Measurements from ENCODE around the gene IL3.

Gene IL3

DNA sequence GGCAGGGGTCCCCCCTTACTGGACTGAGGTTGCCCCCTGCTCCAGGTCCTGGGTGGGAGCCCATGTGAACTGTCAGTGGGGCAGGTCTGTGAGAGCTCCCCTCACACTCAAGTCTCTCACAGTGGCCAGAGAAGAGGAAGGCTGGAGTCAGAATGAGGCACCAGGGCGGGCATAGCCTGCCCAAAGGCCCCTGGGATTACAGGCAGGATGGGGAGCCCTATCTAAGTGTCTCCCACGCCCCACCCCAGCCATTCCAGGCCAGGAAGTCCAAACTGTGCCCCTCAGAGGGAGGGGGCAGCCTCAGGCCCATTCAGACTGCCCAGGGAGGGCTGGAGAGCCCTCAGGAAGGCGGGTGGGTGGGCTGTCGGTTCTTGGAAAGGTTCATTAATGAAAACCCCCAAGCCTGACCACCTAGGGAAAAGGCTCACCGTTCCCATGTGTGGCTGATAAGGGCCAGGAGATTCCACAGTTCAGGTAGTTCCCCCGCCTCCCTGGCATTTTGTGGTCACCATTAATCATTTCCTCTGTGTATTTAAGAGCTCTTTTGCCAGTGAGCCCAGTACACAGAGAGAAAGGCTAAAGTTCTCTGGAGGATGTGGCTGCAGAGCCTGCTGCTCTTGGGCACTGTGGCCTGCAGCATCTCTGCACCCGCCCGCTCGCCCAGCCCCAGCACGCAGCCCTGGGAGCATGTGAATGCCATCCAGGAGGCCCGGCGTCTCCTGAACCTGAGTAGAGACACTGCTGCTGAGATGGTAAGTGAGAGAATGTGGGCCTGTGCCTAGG lies 13.0 kb downstream of the IL3 start, which contains the start of gene CSF2:
Gene CSF2, plus strand, starts transcription at position 559 of the 783 bp plus-strand sequence. Its CDS starts 35 bp downstream, at position 594.
- FAIRE-seq: no peak

DNA sequence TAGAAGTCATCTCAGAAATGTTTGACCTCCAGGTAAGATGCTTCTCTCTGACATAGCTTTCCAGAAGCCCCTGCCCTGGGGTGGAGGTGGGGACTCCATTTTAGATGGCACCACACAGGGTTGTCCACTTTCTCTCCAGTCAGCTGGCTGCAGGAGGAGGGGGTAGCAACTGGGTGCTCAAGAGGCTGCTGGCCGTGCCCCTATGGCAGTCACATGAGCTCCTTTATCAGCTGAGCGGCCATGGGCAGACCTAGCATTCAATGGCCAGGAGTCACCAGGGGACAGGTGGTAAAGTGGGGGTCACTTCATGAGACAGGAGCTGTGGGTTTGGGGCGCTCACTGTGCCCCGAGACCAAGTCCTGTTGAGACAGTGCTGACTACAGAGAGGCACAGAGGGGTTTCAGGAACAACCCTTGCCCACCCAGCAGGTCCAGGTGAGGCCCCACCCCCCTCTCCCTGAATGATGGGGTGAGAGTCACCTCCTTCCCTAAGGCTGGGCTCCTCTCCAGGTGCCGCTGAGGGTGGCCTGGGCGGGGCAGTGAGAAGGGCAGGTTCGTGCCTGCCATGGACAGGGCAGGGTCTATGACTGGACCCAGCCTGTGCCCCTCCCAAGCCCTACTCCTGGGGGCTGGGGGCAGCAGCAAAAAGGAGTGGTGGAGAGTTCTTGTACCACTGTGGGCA lies 13.8 kb downstream of the IL3 start:
- no peak for FAIRE-seq

DNA sequence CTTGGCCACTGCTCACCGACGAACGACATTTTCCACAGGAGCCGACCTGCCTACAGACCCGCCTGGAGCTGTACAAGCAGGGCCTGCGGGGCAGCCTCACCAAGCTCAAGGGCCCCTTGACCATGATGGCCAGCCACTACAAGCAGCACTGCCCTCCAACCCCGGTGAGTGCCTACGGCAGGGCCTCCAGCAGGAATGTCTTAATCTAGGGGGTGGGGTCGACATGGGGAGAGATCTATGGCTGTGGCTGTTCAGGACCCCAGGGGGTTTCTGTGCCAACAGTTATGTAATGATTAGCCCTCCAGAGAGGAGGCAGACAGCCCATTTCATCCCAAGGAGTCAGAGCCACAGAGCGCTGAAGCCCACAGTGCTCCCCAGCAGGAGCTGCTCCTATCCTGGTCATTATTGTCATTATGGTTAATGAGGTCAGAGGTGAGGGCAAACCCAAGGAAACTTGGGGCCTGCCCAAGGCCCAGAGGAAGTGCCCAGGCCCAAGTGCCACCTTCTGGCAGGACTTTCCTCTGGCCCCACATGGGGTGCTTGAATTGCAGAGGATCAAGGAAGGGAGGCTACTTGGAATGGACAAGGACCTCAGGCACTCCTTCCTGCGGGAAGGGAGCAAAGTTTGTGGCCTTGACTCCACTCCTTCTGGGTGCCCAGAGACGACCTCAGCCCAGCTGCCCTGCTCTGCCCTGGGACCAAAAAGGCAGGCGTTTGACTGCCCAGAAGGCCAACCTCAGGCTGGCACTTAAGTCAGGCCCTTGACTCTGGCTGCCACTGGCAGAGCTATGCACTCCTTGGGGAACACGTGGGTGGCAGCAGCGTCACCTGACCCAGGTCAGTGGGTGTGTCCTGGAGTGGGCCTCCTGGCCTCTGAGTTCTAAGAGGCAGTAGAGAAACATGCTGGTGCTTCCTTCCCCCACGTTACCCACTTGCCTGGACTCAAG lies 14.6 kb downstream of the IL3 start:
- FAIRE-seq: no peak

DNA sequence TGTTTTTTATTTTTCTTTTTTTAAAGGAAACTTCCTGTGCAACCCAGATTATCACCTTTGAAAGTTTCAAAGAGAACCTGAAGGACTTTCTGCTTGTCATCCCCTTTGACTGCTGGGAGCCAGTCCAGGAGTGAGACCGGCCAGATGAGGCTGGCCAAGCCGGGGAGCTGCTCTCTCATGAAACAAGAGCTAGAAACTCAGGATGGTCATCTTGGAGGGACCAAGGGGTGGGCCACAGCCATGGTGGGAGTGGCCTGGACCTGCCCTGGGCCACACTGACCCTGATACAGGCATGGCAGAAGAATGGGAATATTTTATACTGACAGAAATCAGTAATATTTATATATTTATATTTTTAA lies 15.2 kb downstream of the IL3 start:
- no peak for FAIRE-seq

DNA sequence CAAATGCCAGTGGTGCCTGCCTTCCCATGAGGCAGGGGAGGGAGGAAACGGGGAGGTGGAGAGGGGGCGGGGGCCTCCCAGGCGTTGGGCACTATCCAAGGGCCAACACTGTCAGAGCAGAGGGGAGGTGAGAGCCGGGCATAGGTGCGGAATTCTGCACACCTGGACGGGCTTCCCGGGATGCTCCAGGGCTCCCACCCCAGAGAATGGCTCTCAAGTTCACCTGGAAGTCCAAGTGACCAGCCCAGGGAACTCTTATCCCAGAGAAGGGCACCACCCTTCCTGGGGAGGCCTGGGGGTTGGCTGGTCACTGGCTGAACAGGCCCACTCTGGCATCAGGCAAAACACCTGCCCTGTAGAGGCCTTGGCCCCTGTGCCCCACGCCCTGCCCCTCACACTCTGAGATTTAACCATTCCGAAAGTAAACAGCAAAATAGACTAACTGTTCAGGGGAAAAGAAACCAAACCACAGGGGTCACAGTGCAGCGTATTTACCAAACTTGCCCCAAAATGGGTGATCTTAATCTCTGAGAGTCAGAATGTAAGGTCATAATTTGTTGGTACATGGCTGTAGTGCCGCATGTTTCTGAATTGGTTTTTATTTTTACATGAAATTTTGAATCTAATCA lies 15.9 kb downstream of the IL3 start:
- FAIRE-seq: no peak

DNA sequence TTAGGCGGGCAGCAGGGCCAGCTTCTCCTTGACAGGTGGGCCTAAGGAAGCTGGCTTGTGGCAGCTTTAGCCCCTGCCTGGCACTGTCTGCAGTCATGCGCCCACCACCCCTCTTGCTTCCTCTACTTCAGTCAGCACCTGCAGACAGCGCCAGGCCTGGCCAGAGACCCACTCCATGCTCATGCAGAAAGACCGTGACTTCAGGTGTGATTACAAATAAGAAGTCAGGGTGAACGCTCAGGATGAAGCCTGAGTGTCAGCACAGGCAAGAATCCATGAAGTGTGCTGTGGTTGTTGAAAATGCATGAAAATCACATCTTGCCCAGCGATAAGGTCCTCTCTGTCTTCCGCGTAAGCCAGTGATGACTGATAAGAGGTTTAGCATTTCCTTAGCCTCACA lies 16.5 kb downstream of the IL3 start:
- no peak for FAIRE-seq

DNA sequence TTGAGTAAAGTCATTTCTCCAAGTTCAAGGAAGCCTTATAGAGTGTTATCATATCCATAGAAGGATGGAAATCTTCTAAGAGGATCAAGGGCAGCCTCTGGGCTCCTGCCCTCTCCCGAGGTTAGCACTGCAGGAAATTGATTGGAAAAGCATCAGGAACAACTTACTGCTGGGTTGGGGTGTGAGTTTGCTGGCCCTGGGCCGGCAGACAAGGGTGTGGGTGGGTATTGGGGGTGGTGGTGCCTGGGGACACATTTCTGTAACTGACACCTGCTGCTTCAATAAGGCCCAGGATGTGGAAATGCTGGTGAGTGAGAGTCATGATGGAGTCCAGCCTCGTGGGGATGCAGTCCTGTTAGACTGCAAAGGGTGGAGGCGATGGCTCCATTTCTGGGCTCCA lies 18.6 kb downstream of the IL3 start:
- no peak for FAIRE-seq

GRCh38 chr5:132079619-132080018 lies 19.2 kb downstream of the IL3 start:
- FAIRE-seq: no peak

DNA sequence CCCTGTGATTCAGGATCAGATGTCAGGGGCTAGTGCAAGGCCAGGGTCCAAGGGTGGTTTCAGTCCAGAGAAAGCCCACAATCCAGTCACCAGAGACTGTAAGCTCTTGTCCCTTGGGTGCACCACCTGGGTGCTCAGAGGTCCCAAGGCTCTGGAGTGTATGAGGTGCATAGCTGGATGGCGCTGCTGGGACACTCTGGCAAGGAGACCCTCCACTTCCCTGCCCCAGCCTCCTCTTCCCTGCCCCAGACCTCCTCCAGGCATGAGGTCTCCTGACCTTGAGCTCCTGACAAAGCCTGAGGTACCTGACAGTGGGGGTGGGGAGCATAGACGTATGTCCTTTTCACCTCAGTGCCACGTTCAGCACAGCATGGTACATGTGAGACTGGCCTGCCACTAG lies 20.1 kb downstream of the IL3 start:
- no peak for FAIRE-seq

GRCh38 chr5:132081458-132081857 lies 21.0 kb downstream of the IL3 start:
- no peak for FAIRE-seq

GRCh38 chr5:132082329-132083023 lies 22.0 kb downstream of the IL3 start:
- no peak for FAIRE-seq

- FAIRE-seq: no peak
Observed at GRCh38 chr5:132083071-132083678, 22.7 kb downstream of the IL3 start.

DNA sequence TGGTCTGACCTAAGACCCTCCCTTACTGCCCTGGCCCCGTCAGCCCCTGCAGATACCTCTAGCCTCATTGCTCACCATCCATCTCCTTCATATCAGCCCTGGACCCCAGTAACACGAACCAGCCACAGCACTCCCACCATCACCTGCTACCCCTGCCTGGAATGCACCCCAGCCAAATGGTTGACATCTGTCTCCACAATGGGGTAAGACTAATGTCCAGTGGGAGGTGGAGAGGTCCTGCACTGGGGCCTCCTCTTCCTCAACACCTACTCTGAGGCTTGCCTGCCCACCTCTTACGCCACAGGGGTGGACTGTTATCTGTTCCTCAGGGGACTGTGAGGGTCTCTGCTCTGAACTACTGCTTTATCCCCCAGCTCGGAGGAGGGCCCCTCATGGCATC lies 25.2 kb downstream of the IL3 start:
- no peak for FAIRE-seq

DNA sequence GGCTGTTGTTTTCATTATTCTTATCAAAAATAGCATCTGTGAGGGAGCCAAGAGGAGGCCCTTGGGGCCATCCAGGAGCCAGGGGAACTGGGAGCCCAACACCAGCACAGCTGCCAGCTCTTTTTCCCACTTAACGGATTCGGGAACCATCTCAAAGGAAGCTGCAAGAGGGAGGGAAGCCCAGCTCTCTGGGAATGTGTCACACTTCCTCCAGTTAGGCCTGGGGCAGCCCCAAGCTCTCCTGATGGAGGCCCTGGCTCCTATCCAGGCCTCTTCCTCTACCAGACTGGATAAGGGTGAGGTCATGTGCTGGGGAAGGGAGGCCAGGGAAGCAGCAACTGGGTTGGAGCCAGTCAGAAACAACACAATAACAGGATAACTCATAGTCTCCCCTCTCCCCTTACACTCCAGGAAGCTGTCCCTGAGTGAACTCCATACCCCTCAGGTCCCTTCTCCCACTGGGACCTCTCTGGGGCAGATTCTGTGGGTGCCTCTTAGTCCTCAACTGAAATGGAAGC lies 25.9 kb downstream of the IL3 start:
- no peak for FAIRE-seq

- no peak for FAIRE-seq
Observed at GRCh38 chr5:132087176-132087575, 26.7 kb downstream of the IL3 start.

DNA sequence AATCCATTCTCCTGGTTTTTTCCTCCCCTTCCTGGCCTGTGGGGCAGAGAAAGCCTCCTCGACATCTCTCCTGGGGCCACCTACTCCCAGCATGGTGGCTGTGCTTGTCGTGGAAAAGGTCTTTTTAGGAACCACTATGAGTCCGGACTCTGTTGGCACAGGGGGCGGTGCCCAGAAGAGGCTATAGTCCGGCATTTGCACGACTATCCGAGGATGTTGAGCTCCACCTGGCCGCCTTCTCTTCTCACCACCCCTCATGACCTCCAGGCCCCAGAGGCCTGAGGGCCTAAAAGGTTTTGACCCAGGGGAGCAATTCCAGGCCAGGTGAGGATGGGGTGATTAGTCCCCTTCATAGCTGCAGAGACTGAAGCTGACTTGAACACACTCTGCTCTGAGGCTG lies 27.2 kb downstream of the IL3 start:
- no peak for FAIRE-seq

DNA sequence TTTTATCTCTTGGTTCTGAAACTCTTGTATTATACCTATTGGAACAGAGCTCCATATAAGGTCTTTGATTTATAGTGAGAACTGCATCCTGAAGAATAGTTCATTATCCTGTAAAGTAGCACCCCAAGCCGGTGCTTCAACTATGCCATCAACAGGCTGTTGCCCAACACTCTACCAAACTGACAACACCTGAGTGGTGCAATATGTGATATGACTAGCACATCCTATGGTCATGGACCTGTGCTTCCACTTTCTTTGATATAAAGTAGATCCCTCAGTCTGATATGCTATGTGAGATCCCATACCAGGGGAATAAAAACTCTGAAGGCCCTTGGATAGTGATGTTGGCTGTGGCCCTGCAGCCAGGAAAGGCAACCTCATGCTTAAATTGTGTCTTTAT lies 28.9 kb downstream of the IL3 start:
- no peak for FAIRE-seq

- no peak for FAIRE-seq
Observed at GRCh38 chr5:132090107-132090506, 29.7 kb downstream of the IL3 start.

GRCh38 chr5:132093271-132093670 lies 32.8 kb downstream of the IL3 start:
- FAIRE-seq: no peak

DNA sequence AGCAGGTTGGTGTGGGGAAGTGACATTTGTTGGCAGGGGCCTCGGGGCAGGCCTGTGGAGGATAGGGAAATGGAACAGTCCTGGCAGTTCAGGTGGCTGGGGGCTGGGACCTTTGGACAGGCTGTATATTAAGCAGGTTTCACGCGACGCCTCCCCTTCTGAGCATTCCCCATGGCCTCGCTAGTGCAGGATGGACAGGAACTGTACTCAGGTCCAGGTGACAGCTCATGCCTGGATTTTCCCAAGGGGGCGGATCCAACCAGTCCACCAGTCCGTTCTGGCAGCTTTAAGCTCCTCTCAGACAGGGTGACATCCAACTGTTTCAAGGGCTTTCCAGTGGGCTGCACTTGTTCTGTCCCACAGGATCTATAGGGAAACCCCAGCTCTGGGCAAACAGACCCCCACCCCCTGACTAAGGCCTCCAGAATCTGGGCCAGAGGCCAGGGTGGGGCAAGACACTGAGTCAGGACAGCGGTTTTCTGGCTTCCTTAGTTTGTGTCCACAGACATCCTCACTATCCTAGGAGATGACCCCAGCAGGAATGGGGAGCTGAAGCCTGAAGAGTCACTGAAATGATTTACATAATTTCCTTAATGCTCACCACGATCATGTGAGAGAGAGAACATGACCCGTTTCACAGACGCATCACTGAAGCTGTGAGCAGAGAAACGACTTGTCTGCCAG lies 34.1 kb downstream of the IL3 start:
- no peak for FAIRE-seq

- FAIRE-seq: no peak
Observed at GRCh38 chr5:132095077-132095410, 34.6 kb downstream of the IL3 start.
